GM12872 (cell line): ENCODE results near the gene TSPAN15.

ENCODE experiments used
- TF ChIP-seq, protein P1 (sequence below): IDR thresholded peaks from 3 replicates; pipeline ENCODE4 v1.5.1; 2011; ENCODE audit warnings: low read depth, mild to moderate bottlenecking, low read length, moderate library complexity; ENCODE audit not compliant: insufficient read depth

The TSPAN15 gene

DNA sequence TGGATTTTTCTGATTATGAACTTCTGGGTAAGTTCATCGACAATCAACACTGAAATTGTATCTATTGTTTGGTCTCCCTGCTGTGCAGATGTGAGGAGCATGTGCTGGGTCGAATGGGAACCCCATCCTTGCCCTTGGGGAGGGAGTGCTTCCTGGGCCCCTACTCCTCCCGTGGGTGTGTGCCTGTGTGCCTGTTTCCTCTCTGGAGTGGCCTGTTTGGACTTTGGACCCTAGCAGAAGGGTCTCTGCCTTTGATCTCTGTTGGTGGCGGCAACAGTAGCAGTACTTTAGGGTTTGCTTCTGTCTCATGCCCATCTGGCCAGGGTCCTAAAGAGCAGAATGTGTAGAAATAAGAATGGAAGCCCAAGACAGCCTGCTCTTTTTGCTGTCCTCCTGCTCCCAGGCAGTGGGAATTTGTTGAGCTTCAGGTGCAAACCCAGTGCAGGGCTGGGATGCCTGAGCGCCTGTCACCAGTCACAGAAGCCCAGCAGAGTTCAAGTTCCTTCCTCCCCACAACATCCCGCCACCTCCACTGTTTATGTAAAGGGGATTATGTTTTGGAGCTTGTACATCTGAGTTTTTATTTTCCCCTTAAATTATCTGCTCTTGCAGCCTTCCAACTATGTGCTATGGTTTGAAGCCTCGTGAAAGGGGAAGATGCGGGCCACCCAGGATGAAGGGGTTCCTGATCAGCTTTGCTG lies 33.1 kb upstream of the TSPAN15 start:
- TF ChIP-seq, protein P1, sequence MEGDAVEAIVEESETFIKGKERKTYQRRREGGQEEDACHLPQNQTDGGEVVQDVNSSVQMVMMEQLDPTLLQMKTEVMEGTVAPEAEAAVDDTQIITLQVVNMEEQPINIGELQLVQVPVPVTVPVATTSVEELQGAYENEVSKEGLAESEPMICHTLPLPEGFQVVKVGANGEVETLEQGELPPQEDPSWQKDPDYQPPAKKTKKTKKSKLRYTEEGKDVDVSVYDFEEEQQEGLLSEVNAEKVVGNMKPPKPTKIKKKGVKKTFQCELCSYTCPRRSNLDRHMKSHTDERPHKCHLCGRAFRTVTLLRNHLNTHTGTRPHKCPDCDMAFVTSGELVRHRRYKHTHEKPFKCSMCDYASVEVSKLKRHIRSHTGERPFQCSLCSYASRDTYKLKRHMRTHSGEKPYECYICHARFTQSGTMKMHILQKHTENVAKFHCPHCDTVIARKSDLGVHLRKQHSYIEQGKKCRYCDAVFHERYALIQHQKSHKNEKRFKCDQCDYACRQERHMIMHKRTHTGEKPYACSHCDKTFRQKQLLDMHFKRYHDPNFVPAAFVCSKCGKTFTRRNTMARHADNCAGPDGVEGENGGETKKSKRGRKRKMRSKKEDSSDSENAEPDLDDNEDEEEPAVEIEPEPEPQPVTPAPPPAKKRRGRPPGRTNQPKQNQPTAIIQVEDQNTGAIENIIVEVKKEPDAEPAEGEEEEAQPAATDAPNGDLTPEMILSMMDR, result no peak

DNA sequence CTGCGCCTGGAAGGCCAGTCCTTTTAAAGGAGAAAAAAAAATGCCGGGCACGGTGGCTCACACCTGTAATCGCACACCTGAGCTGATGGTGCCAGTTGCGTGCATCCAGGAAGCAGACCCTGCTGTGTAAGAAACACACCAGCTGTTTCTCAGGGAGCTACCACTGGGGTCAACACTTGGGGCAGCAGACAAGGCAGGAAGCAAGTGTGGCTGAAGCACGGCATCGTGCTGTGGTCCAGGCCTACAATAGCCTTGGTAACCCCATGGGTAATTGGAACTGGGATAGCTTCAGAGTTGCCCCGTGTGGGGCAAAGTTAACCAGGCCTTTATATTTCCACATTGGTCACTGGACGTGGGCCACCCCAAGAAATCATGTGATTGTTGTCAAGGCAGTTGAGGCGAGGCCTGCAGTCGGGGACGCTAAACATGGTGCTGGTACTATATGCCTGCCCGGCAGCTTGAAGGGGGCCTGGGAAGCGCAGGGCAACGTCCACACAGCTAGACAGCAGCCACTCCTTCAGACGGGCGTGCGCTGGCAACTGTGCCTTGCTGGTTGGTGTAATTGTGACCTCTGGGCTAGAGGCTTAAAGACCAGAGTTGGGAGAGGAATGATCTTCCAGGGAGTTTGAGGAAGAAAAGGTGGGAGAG lies 32.0 kb upstream of the TSPAN15 start:
- TF ChIP-seq, protein P1, result no peak

DNA sequence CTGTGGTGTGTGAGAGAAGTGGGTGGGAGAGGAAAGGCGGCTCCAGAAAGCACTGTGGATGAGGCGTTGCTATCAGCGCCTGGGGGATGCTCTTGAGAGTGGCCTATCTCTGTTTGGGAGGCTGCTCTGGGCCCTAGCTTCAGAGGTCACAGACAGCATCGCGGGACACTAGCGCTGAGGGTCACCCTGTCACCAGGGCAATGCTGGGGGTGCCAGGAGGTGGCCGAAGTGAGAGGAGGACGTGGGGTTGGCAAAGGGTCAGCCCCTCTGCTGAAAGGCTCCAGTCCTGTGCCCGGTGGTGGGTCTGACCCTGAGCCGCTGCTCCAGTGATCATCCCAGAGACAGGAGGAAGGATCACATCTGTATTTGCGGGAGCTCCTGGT lies 31.5 kb upstream of the TSPAN15 start:
- TF ChIP-seq, protein P1, result no peak

DNA sequence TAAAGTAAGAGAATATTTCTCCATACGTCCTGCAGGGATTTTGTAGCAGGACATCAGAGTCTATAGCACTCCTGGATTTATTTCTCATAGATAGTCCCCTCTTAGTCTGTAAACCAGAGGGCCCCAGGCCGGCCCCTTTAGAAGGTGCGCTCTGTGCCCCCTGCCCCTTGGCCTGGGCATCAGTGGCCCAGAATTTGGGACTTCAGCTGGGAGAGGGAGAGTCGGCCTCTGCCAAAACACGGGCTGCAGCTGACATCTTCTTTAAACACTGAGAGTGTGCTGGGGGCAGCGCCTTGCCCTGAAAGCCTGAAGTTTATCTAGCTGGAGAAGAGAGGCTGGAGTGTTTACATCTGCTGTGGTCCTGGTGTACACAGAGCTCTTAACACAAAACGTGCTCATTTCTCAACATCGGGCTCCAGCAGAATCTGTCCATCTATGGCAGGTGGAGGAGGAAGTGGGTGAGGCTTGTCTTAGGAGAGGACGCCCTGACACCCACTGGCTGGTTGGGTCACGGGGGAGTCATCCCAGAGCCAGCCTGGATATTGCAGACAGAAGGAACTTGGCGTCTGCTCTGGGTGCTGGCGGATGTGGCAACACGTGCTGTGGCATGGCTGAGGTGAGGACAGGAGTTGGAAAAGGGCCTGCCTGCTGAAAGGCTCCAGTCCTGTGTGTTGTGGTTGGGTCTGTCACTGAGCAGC lies 29.5 kb upstream of the TSPAN15 start:
- TF ChIP-seq, protein P1, result no peak

DNA sequence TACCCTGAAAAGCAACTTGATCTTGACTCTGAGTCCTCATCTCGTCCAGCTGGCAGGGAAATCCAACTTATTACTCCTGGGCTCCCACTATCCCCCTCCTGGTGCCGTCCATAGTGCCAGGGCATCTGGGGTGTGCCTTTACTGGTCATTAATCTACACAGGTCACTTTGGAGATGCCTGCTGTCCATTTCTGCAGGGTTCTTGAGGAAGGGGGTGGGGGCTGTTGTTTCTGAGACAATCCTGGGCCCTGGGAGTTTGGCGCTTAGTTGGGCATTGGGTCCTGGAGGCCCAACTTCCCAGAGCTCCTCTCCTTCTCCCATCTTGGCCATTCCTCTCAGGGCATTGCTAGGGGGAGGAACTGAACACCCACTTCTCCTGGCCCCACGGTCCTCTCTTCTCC lies 28.6 kb upstream of the TSPAN15 start:
- TF ChIP-seq, protein P1, result no peak

DNA sequence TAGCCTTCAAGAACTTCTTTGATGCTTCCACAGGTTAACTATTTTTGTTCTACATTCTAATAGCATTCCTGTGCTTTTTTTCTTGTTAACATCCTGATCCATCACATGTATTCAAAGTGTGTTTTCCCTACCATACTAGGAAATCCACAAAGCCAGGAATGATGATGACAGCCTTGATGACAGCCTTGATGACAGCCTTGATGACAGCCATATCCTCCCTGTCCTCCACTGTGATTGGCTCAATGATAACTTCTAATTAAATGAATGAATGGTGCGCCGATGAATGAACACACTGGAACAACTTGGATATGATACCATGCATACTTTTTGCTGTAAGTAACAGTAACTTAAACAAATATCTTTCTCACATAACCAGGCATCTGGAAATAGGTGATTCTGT lies 26.2 kb upstream of the TSPAN15 start:
- TF ChIP-seq, protein P1, result no peak

DNA sequence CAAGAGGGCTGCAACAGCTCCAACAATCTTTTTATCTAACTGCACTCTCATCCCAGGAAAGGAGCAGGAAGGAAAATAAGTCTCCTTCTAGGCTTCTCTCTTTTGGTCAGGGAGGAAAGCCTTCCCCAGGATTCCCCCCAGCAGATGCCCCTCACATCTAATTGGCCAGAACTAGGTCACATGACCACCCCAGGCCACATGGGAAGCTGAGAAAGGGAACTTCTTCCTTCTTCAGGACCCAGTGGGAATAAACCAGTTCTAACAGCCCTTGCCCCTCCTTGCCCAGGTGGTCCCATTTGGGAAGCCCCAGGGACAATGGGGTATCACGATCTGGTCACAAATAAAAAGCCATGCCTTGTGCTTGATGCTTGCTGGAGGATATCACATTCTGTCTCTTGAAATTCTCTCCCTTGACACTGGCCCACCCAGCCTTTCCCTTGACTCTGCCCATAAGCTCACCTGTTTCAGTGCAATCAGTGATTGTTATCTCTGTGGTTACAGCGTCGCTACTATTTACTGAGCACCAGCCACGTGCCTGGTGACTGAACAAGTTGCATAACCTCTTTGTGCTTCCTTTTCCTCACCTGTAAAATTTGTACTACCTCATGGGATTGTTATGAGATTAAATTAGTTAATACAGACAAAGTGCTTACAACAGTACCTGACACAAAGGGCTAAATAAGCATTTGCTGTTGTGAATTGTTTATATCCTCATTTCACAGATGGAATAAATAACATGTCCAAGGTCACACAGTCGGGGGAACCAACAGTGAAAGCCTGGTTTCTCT lies 25.6 kb upstream of the TSPAN15 start:
- TF ChIP-seq, protein P1, result no peak
